Hematopoietic multipotent progenitor cell treated with erythropoietin and hydrocortisone succinate and interleukin-3 and kit ligand, for 15 days (in vitro differentiated cells): ENCODE results near the gene HLA-DOB.
A peak's percentile ranks its signal among the peaks of the same experiment; 100 is the strongest.

Experiments used
- DNase-seq: peaks from one replicate; pipeline ENCODE4 v3.0.0-alpha.2; 2015; ENCODE audit warnings: low spot score

HLA-DOB gene

DNA sequence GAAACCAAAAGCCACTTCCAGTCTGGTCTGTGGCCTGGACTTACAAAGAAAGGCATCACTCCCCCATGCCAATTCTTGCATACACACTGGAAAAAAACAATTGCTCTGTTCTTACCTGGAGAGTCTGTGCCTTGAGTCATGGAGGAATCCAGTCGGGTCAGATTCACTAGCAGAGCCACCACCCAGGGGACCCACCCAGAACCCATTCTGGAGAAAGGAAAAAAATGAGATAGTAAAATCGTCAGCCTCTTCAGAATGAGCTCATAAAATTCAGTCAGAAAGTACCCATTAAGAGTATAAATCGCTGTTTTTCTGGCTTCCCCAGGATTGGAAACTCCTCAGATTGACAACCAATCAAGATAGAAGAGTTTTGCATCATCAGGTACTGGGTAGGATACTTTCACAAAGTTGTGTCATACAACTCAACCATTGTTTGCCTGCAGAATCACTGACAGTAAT, at the start of gene HLA-DOB:
TSS of gene HLA-DOB (minus strand) at position 257 of the 459 bp plus-strand sequence. CDS start at position 206, 51 bp downstream.
- no peak for DNase-seq

DNA sequence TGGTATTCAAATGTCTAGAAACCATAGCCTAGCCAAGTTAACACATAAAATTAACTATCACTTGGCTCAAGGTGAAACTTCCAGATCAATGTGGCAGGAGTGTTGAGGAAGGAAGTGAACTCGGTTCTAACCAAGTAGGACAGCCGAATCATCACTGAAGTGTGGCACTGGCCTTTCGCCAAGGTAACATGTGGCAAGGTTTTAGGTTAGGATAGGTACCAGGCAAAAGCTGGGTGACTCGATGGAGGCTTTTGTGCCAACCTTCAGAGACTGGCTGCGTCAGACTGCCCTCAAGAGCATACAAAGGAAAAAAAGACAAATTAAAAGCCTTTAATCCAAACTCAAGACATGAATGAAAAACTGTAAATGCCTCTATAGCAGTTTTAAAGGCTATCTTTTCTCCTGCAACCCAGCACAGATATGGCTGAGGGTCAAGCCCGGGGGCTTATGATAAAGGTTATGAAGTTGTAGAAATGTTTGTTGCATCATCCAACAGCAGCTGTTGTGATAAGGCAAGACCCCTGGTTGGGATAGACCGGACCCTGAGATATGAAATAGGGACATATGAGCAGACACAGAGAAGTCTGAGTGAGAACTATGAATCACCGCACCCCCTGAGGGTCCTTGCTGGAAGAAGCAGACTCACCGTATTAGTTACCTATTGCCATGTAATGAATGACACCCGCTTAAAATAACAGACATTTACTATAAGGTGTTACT, 49.1 kb upstream of the HLA-DOB start:
- no peak for DNase-seq

DNA sequence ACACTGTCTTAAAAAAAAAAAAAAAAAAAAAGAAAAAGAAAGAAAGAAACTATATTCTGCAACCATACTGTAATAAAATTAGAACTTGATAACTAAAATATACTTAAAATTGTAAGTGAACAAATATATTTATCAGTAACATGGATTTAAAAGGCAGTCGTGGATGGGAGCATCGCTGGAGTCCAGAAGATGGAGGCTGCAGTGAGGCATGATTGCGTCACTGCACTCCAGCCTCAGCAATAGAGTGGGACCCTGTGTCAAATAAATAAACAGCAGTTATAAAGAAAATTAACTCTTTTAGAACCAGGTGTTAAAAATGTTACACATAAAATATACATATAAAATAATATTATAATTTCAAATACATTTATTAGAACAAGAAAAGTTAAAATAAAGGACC, 45.9 kb upstream of the HLA-DOB start:
- DNase-seq, result no peak

DNA sequence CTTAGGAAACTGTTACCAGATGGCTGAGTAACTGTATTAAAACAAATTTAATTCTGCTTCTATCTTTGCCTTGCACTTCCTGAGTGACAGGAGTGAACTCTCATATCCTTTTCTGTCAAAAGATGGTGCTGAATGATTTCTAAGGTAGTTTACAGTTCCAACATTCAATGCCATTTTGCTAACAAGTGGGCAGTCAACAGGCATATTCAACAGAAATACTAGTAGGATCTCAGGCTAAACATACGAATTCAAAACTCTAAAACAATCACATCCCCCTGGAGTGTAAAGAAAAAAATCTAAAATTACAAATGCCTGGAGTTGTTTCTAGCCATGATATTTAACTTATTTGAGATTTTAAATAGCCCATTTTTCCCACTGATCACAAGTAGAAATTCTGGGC, 43.9 kb upstream of the HLA-DOB start:
- no peak for DNase-seq

DNA sequence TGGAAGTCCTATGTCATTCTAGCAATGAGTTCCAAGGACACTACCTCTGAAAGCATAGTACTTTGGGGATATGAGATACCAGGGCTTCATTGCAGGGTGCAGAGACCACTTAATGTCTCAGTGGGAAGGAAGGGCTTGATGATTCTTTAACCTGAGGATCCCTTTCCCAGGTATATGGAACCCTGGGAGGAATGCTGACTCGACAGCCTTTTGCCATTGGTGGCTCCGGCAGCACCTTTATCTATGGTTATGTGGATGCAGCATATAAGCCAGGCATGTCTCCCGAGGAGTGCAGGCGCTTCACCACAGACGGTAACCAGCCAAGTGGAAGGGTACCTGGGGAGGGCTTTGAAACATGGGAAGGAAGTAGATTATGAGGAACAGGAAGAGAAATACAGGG, 41.4 kb upstream of the HLA-DOB start:
- no peak for DNase-seq

DNA sequence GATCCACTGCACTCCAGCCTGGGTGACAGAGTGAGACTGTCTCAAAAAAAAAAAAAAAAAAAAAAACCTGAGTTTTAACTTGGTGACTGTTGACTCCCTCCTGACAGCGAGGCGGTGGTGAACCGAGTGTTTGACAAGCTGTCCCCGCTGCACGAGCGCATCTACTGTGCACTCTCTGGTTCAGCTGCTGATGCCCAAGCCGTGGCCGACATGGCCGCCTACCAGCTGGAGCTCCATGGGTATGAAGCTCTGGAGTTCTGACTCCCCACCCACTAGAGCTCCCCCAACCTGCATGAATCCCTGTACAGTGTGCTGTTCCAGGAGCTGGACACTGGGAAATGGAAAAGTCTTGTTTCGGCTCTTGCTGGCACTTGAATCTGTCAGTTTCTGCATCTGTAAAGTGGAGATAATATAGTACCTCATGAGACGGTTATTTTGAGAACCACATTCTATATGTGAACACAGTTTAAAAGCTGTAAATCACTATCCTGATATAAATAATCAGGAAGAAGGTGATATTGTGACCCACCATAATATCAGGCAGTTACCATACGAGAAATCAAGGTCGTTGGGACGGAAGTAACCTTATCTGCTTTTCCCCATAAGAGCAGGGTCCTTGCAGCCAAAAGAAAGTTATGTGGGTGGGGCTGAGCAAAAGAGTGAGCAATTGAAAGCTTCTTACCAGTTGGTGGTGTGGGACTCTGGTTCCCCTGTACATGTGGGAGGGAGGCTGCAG, 40.5 kb upstream of the HLA-DOB start:
- no peak for DNase-seq

DNA sequence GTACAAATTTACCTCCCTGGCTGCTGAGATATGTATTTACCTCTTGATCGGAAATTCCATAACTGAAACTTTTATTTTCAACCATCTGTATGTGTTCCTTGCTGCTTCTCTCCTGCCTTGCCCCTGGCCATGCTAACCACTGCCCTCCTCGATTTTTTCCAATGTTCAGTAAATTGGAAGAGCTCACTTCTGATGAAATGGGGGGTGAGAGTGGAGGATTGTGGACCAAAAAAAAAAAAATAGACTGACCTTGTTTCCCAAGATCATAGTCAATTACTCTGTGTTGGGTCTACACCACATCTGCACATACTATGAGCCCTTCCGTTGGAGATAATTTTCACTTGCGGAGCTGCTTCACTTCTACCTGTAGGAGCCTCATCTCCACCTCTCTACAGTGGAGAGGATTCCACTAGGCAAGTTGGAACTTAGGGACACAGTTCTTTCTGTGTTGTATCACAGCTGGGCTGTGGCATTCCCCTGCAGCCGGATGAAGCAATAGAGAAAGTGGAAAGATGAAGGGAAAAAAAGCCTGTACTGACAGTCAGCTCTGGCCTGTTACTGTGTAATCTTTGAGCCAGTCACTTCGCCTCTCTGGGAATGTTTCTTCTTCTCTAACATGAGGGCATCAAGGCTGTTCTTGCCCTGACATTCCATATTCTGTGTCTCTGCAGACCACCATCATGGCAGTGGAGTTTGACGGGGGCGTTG, 38.8 kb upstream of the HLA-DOB start:
- no peak for DNase-seq

DNA sequence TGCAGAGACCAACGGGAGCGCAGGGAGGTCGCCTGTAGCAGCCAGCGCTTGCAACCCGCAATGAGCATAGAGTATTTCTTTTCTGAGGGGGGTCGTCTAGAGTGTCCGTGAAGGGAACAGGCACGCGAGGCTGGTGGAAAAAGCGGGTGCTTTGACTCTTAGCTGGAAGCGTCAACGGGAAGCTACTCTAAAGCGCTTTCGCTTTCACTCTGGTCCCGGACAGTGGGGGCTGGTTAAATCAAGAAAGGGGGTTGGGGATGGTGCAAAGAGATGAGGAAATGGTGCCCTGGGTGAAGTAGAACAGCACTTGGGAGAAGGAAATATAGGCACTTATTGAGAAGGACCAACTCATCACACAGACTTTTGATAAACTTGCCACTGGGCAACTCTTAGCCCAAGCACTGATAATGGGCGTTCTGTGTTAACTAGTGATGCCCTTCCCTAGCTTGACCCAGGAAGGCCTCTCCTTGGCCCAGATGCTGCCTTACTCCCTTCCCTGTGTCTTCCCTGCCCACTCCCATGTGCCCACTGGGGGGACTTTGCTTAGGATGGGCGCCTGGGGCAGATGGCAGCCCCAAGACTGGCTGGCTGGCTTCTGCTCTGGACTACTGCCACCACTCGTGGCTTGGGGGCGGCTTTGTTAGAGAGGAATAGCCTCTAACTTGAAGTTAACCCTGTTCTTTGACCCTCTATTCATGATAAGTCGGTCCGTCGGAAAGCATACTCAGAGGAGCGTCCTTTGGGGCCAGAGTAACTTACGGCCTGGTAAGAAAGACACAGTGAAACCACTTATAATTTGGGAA, 37.8 kb upstream of the HLA-DOB start:
- peak; percentile 29 for DNase-seq

DNA sequence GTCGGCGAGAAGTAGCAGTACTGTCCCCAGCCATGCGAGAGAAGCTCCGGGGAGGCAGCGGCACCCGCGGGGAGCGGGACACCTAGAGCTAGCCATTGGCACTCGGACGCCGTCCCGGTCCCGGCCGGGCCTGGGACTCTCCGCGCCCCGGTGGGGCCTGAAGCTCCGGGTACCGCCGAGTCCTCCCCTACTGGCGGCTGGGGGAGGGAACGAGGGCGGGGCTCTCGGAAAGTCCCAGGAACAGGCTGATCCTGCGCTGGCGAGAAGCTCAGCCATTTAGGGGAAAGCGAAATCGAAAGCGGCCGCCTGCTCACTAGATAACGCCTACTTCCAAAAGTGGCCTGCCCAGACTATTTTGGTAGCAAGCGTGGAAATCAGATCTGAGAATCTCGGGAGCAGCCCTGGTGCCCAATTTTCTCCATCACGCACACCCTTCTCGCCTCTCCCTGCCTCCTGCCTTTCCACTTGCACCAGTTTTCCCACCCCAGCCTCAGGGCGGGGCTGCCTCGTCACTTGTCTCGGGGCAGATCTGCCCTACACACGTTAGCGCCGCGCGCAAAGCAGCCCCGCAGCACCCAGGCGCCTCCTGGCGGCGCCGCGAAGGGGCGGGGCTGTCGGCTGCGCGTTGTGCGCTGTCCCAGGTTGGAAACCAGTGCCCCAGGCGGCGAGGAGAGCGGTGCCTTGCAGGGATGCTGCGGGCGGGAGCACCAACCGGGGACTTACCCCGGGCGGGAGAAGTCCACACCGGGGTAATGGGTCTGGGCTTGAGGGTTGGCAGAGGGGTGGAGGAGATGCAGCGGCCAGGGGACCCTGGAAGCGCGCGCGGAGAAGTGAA, 37.0 kb upstream of the HLA-DOB start, which contains the start of the genes PSMB9 and TAP1:
TSS of gene PSMB9 (plus strand) at position 652 of the 835 bp plus-strand sequence. CDS start at position 690, 38 bp downstream.
TSS of gene TAP1 (minus strand) at position 164 of the 835 bp plus-strand sequence. CDS start at position 96, 68 bp downstream.
- peak; percentile 92 for DNase-seq

DNA sequence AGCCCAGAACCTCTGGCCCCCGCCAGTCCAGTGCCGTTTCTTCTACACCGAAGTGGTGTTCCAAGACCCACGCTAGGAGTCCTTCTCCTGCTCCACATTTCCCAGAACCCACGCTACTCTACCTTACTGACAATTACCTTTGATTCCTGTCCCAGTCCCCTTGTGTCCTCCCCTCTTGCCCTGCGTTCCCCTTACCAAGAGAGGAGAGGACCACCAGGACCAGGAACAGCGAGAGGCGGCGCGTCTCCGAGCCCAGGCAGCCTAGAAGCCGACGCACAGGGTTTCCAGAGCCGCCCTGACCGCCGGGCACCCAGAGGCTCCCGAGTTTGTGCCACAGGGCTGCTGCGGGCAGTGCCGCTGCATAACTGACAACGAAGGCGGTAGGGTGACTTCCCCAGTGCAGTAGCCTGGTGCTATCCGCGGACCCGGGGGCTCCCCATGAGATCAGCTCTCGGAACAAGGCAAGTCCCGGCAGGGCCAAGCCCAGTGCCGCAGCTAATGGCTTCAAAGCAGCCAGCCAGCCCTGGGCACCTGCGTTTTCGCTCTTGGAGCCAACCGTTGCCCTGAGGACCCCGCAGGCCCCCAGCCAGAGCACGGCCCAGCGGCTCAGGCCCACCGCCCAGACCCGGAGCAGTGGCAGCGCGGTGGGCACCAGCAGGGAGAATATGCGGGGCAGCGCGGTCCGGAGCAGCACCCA, 36.2 kb upstream of the HLA-DOB start:
- peak; percentile 37 for DNase-seq

DNA sequence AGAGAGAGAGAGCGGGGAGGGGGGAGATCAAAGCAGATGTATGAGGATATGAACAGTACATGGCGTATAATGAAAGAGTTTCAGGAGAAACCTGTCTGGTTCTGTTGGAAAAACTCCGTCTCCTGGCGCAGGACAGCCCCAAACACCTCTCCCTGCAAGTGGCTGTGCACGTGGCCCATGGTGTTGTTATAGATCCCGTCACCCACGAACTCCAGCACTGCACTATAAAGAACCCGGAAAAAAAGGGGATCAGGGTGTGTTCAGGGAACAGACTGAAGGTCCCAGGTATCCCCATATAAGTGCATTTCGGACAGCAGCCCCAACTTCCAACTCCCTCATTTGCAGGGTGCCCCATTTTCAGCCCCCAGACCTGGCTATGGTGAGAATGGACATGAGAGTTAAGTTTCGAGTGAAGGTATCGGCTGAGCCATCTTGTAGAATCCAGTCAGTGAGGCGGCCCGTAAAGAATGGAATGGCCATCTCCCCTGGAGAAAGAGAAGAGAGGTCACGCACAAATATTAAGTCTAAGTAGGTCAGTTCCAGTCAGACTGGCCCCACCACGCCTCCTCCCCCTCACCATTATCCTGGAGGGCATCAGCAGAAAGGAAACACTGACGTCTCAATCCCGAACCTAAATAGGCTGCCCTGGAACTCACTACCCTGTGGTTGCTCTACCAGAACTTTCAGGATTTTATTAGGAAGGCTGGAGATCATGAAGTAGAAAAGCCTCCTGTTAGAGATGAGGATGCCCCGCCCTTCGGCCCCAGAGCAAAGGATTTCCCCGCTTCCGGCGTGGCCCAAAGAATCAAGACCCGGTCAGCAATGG, 35.4 kb upstream of the HLA-DOB start:
- DNase-seq, result no peak

DNA sequence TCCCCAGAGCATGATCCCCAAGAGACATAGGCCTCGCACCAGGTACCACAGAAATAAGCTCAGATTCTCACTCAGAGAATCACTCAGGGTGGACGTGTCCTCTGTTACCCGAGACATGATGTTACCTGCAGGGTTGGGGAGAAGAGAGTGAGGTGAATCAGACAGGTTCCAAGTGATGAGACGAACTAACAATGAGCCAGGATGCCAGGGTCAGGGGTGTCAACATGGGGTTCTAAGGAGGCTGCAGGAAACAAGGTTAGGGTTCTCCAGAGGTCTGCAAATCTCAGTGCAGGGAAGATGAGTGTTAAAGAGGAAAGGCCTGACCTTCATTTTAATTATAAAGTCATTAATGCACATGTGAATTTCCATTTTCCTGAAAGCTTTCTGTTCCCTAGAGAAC, 34.2 kb upstream of the HLA-DOB start:
- DNase-seq, result no peak

DNA sequence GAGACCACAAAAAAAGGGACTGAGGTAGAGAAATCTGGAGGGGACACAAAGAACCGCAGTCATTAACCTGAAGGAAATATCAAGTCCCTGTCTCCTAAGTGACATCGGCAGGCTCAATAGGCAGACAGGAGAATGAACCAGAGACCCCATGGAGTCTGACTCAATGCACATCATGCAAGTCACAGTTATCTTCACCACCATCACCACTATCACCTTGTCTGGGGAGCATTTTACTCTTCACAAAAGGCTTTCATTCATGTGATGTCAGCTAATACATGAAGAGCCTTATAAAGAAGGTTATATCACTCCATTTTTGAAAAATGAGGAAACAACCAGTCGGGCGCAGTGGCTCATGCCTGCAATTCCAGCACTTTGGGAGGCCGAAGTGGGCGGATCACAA, 32.3 kb upstream of the HLA-DOB start:
- DNase-seq, result no peak

DNA sequence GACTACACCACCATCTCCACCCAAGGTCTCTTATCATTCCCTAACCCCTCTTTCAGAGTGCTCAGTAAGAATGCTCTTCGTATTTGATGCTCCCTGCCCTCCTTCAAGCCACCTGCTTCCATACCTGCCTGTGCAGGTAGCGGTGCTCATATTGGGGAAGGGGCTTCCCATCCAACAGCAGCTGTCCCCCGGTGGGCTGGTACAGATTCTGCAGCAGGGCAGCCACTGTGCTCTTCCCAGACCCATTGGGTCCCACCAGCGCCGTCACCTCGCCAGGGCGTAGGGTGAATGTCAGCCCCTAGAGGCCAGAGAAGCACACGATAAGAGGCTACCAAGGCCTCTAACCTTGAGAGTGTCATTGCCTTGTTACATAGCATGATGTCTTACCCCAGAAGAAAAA, 31.0 kb upstream of the HLA-DOB start:
- no peak for DNase-seq

DNA sequence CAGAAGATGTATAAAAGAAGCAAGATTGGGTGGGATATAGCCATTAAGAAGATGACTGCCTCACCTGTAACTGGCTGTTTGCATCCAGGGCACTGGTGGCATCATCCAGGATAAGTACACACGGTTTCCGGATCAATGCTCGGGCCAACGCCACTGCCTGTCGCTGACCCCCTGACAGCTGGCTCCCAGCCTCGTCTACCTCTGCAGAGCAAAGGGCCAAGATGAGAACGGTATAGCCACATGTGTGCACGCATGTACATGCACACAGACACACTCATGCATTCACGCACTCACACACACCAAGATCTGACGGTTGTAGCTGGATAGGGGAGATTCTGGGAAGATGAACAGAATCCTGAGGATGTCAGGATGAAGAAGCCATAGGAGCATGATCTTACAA, 30.2 kb upstream of the HLA-DOB start:
- no peak for DNase-seq

DNA sequence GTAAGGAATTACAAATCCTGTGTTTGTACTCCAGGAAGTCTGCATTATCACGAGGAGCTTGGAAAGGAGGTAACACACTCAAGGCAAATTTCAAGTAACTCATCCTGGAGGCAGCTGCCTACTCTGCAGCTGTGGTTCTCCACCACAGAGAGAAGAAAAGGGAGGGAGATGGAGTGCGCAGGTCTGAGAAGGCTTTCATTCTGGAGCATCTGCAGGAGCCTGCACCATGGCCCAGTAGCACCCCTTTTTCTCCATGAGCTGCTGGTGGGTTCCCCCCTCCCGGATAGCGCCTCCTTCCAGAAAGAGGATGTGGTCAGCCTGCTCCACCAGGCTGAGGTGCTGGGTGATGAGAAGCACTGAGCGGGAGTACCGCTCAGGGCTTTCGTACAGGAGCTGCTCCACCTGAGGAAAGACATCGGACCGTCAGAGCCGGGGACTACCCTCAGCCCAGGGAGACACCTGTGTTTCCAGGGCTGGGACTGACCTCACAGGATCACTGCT, 28.6 kb upstream of the HLA-DOB start:
- no peak for DNase-seq

DNA sequence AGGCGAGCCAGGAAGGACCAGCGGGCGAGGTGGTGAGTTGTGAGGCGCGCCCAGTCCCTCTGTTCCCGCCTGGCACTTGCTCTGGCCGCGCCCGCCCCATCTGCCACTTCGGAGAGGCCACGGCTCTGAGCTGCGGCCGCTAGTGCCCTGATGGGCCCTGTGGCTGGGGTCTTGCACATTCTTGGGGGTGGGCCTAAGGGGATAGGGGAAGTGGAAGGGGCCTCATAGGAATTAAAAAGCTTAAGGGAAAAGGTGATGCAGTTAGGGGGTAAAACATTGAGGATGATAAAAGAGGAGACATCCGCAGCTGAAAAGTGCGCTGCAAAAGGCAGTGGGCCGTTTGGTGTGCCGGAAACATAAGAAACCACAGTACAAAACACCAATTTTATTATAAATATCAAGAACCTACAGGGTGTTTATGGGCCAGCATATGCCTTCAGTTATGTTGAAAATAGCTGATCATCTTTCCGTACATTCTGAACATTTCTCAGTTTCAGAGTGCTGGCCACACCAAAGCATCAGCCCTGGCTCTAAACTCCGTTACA, 28.1 kb upstream of the HLA-DOB start:
- DNase-seq, result no peak

DNA sequence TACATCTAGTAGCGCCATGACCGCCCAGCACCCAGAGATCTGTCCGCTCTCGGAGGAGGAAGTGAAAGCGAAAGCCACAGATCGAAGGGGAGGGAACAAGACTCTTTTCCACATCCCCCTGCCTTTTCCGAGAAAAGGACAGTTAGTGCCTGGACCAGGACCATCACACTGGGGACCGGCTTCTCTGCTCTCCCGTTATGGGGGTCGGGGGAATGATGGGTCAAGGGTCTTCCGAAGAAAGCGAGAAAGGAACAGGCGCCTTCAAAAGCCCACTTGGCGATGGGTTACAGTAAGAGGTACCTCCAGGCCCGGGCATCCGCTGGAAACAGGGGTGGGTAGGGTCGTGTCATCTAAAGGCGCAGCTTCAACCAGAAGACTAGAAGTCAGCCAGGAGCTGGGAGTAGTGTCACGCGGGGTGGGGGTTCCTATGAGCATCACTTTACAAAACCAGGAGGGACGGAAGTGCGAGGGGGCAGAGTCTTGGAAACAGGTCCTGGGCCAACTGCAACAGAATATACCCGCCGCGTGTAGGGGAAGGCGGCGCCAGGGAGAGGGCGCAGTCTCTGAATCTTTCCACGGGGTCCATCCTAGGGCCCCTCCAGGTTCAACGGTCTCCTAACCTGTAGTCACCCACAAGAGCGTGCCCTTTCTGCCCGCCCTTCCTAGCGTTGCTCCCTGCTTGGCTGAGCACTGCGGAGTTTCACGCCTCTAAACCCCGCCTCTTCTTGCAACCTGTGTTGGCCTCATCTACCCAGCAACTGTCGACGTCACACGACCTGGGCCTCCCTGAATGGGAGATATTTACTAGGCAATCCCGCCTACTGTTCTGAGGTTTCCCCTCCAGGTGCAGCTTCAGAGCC, 27.4 kb upstream of the HLA-DOB start, which contains the start of gene PSMB8:
TSS of gene PSMB8 (minus strand) at position 69 of the 860 bp plus-strand sequence. CDS start at position 18, 51 bp downstream.
- peak; percentile 98 for DNase-seq
